ENCODE measurements around the gene ABCC5.

Gene ABCC5

DNA sequence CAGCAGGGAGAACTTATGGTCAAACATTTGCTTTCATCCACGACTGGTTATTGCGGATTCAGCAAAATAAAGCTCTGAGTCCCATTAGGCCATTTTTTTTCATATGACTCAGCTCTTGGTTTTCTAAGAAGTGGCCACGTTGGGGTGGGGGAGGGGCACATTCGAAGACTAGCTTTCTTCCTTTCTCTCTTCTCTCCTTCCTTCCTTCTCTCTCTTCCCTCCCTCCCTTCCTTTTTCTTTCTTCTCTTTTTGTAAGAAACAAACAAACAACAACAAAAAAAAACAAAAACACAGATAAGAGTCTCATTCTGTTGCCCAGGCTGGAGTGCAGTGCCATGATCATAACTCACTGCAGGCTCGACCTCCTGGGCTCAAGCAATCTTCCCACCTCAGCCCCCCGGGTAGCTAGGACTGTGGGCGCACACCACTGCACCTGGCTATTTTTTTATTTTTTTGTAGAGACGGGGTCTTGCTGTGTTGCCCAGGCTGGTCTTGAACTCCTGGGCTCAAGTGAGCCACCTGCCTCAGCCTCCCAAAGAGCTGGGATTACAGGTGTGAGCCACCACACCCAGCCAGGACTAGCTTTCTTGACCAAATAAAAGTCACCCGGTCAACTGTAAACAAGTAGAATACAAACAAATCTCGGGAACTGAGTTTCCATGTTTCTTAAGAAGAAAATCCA is 41.6 kb downstream of the ABCC5 start:
- no peak for DNase-seq (ENCODE audit: low spot score)

DNA sequence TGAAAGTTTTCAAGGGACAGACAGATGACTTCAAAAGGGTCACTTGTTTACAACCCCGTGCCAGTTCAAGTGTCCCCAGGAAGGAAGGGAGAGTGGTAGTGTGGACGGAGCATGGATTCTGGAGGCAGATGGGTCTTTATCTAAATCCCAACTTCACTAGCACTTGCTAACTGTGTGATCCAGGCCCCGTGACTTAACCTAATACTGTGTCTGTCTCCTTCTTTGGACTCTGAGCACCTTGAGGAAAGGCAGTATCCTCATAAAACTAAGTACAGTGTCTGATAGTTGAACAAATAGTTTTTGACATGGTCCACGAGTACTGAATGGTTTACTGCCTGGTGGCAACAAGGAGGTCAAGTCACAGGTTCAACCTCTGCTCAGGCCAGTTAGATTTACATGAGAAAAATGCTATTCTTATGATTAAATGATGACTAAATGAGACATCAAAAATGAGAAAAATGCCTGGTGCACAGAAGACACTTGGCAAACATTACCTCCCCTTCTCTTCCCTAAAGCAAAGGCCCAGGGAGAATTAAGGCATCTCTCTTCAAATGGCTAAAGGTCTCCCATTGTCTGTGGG is 48.9 kb downstream of the ABCC5 start:
- no peak for DNase-seq (ENCODE audit: low spot score)

DNA sequence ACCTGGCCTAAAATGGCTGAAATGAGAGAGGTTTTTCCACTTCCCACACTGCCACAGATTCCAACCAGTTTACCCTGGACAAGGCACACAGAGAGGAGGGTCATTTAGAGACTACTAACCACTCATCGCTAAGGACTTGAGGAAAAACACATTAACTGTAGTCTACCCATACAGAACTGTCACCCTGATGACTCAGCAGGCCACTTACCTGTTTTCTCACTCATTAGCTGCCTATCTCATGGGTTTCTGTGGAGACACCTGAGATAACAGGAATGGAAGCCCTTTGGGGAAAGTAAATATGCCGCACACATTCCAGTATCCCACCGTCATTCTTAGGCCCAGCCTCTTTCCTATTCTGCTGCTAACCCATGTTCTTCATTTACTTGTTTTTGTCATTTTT is 50.0 kb downstream of the ABCC5 start:
- DNase-seq (ENCODE audit: low spot score), result no peak

DNA sequence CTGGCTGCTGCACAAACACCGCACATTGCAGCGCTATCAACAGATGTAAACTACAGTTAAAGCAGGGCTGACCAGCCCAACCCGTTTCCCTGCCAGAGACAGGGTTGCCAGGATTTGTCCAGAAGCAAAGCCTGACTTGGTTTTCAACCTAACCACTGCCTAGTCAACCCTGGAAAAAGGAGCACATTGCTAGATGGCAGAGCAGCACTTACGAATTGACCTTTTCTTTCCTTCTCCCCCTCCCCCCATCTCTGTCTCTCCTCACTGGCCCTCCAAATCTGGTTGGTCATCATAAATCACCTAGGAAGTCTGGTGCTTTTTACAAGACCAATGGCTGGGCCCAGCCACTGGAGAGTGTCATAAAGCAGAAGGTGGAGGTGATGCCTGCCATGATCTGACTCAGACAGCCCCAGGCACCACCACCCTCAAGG is 51.3 kb downstream of the ABCC5 start:
- no peak for DNase-seq (ENCODE audit: low spot score)

DNA sequence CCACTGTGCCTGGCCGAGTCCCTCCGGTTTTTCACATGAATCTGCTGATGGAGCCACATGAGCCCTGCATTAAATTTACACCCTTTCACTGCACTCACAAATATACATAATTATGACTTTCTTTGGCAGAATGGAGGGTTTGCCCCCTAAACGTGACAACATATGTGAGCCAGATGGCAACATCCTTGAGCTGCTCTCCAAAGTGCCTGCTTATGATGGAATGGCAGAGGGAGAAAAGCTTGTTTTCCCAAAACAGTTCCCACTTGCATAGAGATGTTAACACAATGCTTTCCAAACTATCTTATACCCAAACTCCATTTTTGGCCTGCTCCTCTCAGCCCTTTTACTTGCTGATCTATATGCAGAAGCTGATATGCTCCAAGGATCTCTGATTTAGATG is 54.9 kb downstream of the ABCC5 start:
- DNase-seq (ENCODE audit: low spot score), result no peak

DNA sequence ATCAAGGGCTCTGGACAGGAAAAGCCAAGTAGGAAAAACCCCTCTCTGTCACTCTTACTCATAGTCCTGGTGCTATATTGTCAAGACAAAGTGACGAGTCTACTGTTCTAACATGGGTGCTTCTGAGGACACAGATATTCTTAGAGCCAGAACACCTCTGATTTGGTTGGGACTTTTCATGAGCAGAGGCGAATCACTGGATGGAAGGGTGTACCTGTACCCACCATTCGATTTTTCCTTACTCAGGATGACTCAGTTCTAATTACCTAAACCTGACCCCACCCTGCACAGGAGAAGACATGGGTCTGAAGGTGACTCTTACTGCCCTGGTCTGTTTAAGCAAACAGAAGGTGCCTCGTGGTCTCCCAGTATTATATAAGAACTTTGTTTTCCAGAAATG is 58.5 kb downstream of the ABCC5 start:
- DNase-seq (ENCODE audit: low spot score), result no peak

DNA sequence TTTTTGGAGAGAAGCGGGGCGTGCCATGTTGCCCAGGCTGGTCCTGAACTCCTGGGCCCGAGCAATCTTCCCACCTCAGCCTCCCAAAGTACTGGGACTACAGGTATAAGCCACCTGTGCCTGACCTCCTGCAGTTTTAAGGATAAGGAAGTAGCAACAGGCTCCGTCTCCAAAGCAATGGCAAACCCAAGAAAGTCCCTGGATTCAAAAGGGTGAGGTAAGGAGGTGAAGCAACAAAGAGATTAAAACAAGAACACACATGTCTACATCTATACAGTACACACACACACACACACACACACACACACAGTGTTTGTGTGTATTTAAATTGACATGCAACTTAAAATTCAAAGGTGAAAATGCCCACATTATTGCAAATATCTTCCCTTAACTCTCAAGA is 58.9 kb downstream of the ABCC5 start:
- no peak for DNase-seq (ENCODE audit: low spot score)

DNA sequence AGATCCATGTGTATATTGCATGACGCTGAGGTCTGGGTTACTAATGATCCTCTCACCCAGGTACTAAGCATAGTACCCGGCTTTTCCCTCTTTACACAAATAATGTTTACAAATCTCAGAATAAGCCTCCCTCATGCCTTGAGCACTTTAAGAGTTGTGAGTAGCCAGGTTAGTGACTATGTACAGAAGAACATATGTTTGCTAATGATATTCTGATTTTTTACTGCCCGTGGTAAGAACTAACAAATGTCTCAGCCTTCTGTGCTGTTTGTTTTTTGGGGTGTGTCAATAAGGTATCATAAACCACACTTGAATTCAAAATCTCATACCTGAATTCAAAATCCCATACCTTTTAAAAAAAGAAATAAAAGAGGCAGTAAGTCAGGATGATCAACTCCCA is 59.5 kb downstream of the ABCC5 start:
- DNase-seq (ENCODE audit: low spot score), result no peak

DNA sequence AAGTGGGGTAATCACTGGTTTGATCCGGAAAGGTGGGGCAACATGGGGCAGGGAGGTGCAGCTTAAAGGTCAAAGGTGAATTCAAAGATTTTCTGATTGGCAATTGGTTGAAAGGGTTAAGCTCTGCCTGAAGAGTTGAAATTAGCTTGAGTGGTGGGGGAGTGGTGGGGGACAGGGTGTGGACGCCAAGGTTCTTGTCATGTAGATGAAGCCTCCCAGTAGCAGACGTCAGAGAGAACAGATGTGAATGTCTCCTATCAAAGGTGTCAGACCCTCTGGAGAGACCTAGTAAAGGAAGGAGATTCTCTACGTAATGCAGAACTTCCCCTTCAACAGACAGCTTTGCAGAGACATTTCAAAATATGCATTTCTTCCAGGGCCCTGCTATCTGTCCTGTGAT is 62.8 kb downstream of the ABCC5 start:
- no peak for DNase-seq (ENCODE audit: low spot score)

DNA sequence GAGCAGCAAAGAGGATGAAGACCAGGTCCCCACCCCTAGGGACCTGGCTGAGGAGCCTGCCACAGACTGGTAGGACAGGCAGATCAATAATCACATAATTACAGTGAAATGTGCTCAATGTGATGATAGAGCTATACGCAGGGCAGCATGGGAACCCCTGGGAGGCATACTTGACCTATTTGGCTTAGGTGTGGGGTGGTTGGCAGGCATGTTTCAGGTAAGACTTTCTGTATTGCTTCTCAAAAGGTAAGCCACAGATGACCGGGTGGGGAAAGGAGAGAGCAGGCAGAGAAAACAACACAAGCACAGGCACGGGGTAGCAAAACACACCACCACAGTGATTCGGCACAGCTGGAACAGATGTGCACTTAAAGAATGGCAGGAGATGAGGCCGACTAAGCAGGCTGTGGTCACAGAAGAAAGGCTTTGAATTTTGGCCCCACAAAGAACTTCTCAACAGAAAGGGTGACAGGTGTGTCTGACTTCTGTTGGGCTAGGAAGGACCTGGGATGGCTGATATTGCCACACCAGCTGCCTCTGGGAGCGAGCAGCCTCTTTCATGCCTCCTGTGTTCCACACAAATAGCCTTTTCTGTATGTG is 64.1 kb downstream of the ABCC5 start:
- DNase-seq (ENCODE audit: low spot score), result no peak

DNA sequence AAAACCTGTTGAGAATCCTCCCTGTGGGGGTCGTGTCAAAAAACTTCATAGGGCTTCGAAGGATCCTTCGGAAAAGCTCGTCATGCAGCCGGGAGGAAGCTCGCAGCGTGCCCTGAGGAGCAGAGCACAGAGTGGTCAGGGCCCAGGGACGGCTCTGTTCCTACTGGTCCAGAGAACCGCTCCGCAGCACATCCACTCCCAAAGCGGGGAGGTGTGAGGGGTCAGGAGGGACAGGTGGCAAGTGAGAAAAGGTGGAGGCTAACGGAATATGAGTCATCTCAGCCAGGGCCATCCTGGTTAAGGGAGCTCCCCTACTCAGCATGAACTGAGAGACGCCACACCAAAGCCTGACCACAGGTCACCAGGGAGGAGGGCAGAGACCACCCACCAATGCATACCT is 66.2 kb downstream of the ABCC5 start:
- DNase-seq (ENCODE audit: low spot score), result no peak

DNA sequence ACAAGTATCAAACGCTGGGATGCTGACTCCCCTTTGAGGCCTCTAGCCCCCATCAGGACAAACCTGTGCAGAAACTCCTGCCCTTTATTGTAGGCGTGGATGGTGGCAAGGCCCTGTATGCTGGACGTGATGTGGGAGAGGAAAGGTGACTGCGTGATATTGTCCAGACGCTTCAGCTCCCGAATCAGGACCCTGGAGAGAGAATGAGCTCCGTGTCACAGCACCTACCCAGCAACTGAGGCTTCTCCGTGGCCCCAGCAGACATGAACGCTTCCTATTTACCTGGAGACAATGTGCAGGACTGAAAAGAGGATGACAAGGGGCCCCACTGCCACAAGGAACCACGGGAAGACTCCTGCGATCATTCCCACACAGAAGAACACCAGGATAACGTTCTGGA is 68.0 kb downstream of the ABCC5 start:
- DNase-seq (ENCODE audit: low spot score), result no peak

DNA sequence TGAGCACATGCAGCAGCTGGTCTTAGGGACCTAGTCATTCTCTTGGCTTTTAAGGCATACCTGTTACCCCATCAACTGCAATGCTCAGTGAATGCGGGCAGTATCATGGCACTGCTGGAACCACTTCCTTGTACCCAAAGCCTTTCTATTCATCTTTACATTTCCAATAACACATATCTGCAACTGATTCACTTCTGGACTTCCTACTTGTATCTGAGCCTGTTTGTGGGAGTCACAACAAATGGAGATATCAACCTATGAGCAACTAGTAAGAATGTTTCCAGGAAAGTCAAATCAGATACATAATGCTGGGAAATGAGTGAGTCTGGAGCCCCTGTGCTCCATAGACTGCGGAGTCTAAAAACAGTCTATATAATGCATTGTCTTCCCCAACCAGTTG is 71.6 kb downstream of the ABCC5 start:
- no peak for DNase-seq (ENCODE audit: low spot score)

DNA sequence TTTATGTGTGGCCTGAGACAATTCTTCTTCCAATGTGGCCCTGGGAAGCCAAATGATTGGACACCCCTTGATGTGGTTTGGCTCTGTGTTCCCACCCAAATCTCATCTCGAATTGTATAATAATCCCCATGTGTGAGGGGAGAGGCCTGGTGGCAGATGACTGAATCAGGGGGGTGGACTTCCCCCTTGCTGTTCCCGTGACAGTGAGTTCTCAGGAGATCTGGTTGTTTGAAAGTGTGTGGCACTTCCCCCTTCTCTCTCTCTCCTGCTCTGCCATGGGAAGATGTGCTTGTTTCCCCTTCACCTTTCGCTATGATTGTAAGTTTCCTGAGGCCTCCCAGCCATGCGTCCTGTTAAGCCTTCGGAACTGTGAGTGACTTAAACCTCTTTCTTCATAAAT is 72.9 kb downstream of the ABCC5 start:
- no peak for DNase-seq (ENCODE audit: low spot score)

DNA sequence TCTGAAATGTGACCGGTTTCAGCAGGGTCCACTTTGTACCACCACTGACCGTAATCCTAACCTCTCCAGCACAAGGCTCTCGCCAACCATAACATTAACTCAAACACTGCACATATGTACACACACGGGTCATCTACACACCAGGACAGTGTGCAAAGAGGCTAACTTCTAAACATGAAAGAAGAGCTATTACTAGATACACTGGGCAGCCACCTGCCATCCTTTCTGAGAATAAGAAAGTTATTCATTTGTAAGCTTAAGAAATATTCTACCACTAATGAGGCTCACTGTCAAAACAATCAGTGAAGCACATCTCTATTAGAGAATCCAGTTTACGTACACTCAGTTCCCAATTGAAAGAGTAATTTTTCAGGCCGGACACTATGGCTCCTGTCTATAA is 73.9 kb downstream of the ABCC5 start:
- no peak for DNase-seq (ENCODE audit: low spot score)

DNA sequence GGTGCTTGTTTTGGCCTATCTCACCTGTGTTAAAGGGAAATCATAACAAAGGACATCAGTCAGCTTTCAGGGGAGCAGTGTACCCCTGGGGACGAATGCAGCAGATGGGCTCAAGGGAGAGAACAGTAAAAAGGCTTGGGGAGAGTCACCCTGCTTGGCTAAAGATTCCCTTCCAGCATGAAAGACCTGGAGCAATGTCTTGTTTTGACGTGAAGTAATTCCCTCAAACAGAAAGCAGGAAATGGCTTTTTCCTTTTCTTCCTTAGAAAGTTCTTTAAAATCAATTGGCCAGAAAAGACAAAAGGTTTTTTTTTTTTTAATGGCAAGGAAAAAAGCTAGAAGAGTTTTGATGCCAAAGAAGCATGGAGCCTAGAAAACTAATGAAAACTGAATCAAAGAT is 76.5 kb downstream of the ABCC5 start:
- no peak for DNase-seq (ENCODE audit: low spot score)

DNA sequence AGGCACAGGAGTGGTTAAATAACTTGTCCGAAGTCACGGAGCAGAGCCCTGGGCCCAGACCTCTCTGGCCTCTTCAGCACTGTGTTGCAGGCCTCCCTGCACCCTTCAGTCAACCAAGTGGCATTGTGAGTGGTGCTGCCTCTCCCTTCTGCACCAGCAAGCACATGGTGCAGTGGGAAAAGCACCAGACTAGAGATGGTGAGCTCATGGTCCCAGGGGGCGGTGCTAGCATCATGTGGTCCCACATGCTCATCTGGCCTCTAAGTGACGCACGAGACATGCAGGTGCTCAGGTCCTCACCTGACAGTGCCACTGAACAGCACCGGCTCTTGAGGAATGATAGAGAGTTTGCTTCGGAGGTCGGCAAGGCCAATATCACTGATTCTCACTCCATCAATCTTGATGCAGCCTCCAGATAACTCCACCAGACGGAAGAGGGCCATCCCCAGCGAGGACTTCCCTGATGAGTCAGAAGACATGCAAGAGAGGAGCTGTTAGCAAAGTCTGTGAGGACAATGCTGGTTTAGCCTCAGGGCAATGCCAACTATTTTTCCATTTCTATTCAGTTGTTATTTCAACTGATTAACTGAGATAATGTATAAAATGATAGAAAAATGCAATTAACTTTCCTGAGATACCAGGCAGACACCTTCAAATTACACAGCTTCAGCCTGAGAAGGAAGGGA is 79.9 kb downstream of the ABCC5 start:
- no peak for DNase-seq (ENCODE audit: low spot score)

DNA sequence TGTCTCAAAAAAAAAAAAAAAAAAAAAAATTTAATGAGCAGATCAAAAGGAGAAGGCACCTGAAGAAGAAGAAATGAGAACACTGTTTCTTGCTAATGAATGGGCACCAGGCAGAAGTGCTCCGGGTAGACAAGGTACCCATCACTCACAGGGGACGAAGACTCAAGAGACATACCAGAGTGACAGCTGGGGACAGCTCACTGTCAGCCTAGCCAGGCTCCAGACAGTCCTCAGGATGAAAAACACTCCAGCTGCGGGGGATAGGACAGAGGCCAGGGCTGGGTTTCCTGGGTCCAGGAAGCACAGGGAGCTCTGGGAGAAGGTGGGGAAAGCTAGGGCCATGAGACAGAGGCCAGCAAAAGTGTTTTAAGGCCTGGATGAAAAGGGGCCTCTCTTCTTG is 84.5 kb downstream of the ABCC5 start:
- no peak for DNase-seq (ENCODE audit: low spot score)

DNA sequence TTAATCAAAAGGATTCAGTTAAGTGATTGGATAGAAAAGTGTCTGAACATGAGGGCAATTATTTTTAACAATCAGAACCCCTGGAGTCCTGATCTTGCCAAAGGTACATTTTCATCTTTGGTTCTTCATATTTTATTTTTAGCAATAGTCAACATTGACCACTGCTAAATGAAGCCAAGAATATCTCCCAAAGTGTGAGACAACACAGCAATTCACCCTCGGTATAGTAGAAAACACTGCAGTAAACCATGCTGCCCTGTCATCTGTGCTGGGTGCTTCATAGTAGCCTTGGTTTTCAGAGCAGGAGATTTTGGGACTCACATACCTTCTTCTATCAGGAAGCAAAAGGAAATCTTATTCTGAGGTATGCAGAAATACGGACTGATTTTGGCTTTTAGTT is 85.8 kb downstream of the ABCC5 start:
- no peak for DNase-seq (ENCODE audit: low spot score)

DNA sequence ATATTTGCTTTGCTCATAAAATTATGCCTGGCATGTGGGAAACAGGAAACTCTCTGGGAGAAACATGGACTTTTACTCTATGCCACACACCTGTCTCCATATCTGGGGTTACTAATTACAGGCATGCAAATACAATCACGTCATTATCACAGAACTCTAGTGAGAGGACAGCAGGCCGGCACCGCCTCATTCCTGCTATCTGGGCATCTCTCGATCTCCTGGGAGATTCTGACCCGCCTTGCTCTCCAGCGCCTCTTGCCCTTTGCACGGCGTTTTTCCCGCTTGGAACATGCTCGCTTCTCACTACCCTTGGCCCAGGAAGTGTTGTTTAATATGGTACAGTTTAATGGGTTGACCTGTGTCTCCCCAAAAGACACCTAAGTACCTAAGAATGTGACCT is 87.6 kb downstream of the ABCC5 start:
- no peak for DNase-seq (ENCODE audit: low spot score)

DNA sequence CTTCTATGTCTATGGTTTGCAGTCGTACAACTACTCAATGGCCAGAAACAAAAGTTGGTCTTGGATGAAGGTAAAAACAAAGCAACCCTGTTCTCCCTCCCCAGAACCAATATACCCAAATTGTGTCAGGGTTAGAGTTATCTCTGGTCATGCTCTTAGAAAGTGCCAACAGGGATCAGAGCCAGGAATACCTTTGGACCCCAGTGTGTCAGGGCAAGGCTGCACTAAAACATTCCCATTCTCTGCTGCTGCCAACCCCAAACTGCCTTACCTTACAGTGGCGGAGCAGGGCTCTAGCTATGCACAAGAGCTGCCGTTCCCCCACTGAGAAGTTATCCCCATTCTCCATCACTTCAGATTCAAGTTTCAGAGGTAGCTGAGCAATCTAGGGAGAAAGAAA is 90.6 kb downstream of the ABCC5 start:
- no peak for DNase-seq (ENCODE audit: low spot score)

DNA sequence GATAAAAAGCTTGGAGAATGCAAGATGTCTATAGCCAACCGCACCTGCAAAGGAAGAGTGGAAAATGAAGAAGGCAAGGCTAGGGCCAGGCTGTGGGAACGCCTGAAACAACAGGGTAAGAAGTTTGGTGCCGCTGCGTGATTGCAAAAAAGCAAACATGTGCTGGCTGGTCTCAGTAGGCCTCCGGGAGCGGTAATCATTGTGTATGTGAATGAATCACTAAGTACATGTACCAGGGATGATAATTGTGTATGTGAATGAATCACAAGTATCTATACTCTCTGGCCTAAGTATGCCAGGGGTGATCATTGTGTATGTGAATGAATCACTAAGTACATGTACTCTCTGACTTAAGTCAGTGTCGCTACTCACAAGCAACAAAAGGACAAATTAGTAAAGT is 92.7 kb downstream of the ABCC5 start:
- no peak for DNase-seq (ENCODE audit: low spot score)

DNA sequence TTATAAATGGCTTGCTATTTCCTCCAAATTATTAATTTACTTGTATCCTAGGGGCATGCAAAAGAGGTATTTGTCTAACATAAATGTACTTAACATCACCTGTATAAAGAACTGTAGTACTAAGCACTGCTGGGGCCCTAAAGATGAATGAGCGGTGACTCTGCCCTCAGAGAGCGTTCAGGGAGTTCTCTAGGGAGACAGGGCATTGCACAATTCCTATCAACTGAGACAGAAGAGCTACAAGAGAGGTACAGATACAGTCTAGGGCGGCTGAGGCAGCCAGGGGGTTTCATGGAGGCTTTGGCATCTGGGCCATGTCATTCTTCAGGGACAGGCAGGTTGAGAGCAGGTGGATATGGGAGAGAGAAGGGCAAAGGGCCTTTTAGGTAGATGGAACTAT is 93.1 kb downstream of the ABCC5 start:
- no peak for DNase-seq (ENCODE audit: low spot score)

All from CD4-positive, alpha-beta T cell treated with Interleukin-15 for 4 hours (primary cell).